ENCODE measurements around the gene MCAT.

The MCAT gene

GRCh38 chr22:43183496-43184277, 40.5 kb upstream of the MCAT start:
- H3K4me3 ChIP-seq (replicated peaks; ENCODE audit: insufficient read depth, low read length) = no peak overlapping the region
- H3K27ac ChIP-seq (replicated peaks) = peak overlapping the region; percentile 0; the same call in 1 of the 2 replicates
- no peaks in the 10 kb centered on the region for H3K27me3 ChIP-seq (ENCODE audit: insufficient read depth, poor library complexity, severe bottlenecking)
- no peak for TF ChIP-seq CTCF (IDR thresholded peaks at IDR 0.05; ENCODE audit: insufficient read depth, low read length)
- no peak for TF ChIP-seq REST (IDR thresholded peaks at IDR 0.05; ENCODE audit: insufficient replicate concordance, low read depth)
- TF ChIP-seq GABPA (IDR thresholded peaks at IDR 0.05; ENCODE audit: low read depth) = no peak
- TF ChIP-seq SPI1 (IDR thresholded peaks at IDR 0.05; ENCODE audit: borderline replicate concordance, low read depth) = no peak
- no peak; the same call in 1 of the 2 replicates for TF ChIP-seq POLR2AphosphoS5 (IDR thresholded peaks at IDR 0.05; ENCODE audit: low read depth)
- DNase-seq (ENCODE audit: low read depth in 1 of 2, low spot score in 1 of 2) = peak; percentile 32 to 60

GRCh38 chr22:43182726-43183125, 39.5 kb upstream of the MCAT start:
- no peak; the same call in 1 of the 2 replicates for TF ChIP-seq POLR2AphosphoS5 (IDR thresholded peaks at IDR 0.05; ENCODE audit: low read depth)
- TF ChIP-seq REST (IDR thresholded peaks at IDR 0.05; ENCODE audit: insufficient replicate concordance, low read depth) = no peak
- no peak for TF ChIP-seq SPI1 (IDR thresholded peaks at IDR 0.05; ENCODE audit: borderline replicate concordance, low read depth)
- no peak for TF ChIP-seq CTCF (IDR thresholded peaks at IDR 0.05; ENCODE audit: insufficient read depth, low read length)
- no peak for TF ChIP-seq GABPA (IDR thresholded peaks at IDR 0.05; ENCODE audit: low read depth)
- DNase-seq (ENCODE audit: low read depth in 1 of 2, low spot score in 1 of 2) = no peak

DNA sequence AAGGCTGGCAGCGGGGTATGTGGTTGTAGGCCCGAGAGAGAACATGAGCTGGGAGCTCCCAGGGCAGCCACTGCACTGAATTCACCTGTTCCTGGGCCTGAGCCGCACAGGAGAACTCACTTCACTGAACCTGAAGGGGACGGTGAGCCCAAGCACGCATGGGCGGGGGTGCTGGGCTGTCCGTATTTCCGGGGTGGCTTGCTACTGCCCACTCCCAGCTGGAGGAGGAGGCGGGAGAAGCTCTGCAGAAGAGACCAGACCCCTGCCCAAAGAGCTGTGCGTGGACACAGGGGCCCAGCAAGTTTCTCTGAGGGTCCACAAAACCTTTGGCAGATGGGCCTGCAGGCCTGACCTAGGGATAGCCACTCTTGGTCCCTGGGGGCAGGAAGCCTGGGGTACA, 38.9 kb upstream of the MCAT start:
- no peak for TF ChIP-seq GABPA (IDR thresholded peaks at IDR 0.05; ENCODE audit: low read depth)
- no peak for TF ChIP-seq SPI1 (IDR thresholded peaks at IDR 0.05; ENCODE audit: borderline replicate concordance, low read depth)
- no peak for TF ChIP-seq REST (IDR thresholded peaks at IDR 0.05; ENCODE audit: insufficient replicate concordance, low read depth)
- no peak for TF ChIP-seq POLR2AphosphoS5 (IDR thresholded peaks at IDR 0.05; ENCODE audit: low read depth)
- TF ChIP-seq CTCF (IDR thresholded peaks at IDR 0.05; ENCODE audit: insufficient read depth, low read length) = no peak
- no peaks in the 10 kb centered on the region for H3K27me3 ChIP-seq (ENCODE audit: insufficient read depth, poor library complexity, severe bottlenecking)
- no peak overlapping the region for H3K27ac ChIP-seq (replicated peaks)
- DNase-seq (ENCODE audit: low read depth in 1 of 2, low spot score in 1 of 2) = no peak
- no peak overlapping the region for H3K4me3 ChIP-seq (replicated peaks; ENCODE audit: insufficient read depth, low read length)

More at GRCh38 chr22:43182726-43183125, 39.5 kb upstream of the MCAT start:
- Histone ChIP-seq H3K27me3 (ENCODE audit: insufficient read depth, poor library complexity, severe bottlenecking) (no peaks in the 10 kb centered on the region), H3K4me3 (replicated peaks; ENCODE audit: insufficient read depth, low read length) (no peak overlapping the region), H3K27ac (replicated peaks) (no peak overlapping the region)

Measured in HL-60 (cell line).